Effector memory CD8-positive, alpha-beta T cell (primary cell): ENCODE data around the gene UNC5CL.
"Not testable (repeated sequence)": the region's sequence is repeated elsewhere in the genome, so short reads cannot be mapped to it uniquely, and the experiment has no call there.

Experiments used
- ATAC-seq: fragments of 150-1000 bp; cut with Tn5 transposase; replicated peaks from 2 replicates; pipeline ENCODE4 v1.10.0; 2021; ENCODE audit warnings: mild to moderate bottlenecking, moderate library complexity
- DNase-seq, 3 experiments: peaks; one replicate each; pipeline ENCODE4 v3.0.0; 2021
- H3K27ac Mint-ChIP-seq, 2 donors: one replicate each; pipeline ENCODE4 v1.8.0; 2022; ENCODE audit warnings: mild to moderate bottlenecking in 2 of 2, mixed read lengths in 2 of 2, moderate library complexity in 2 of 2
- H3K27me3 Mint-ChIP-seq, 2 donors: one replicate each; pipeline ENCODE4 v1.8.0; 2022; ENCODE audit warnings: mixed read lengths in 2 of 2
- H3K36me3 Mint-ChIP-seq: one replicate; pipeline ENCODE4 v1.8.0; 2022; ENCODE audit warnings: mild to moderate bottlenecking, moderate library complexity, mixed read lengths; ENCODE audit not compliant: insufficient read depth
- H3K4me1 Mint-ChIP-seq, 2 donors: one replicate each; pipeline ENCODE4 v1.8.0; 2022; ENCODE audit warnings: low read depth in 2 of 2, mixed read lengths in 2 of 2
- H3K4me3 Mint-ChIP-seq, 2 donors: one replicate each; pipeline ENCODE4 v1.8.0; 2022; ENCODE audit warnings: mild to moderate bottlenecking in 2 of 2, mixed read lengths in 2 of 2, moderate library complexity in 2 of 2
- H3K9me3 Mint-ChIP-seq, 2 donors: one replicate each; pipeline ENCODE4 v1.8.0; 2022; ENCODE audit warnings: mixed read lengths in 2 of 2

UNC5CL gene

DNA sequence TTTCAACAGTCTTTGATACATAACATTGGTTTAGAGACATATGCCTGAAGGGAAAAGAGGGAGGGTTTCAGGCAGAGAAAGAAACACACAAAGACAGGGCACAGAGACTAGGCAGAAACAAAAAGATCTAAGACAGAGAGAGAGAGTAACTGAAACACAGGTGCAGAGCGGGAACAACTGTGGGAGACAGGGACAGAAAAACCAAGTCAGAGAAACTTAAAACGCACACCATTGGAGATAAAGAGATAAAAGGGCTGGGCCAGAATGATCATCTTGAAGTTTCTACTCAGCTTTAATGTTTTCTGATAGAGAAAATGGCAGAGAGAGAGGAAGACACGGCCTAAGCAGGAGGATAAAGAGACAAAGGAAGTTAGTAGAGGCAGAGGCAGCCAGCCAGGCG lies 11.8 kb downstream of the UNC5CL start:
- Mint-ChIP-seq H3K4me1 (peaks cover 12 to 22% of the 10 kb centered on the region in 2 donors), H3K27me3 (no peaks in the 10 kb centered on the region), H3K4me3 (peak overlapping the region; percentile 66 to 73), H3K36me3 (no peaks in the 10 kb centered on the region), H3K27ac (peak overlapping the region; percentile 55 to 91), H3K9me3 (no peaks in the 10 kb centered on the region)
- no peak for DNase-seq
- no peak for ATAC-seq

- no peak for ATAC-seq
- H3K9me3 Mint-ChIP-seq: no peaks in the 10 kb centered on the region
- H3K36me3 Mint-ChIP-seq: no peaks in the 10 kb centered on the region
- peaks cover 12 to 20% of the 10 kb centered on the region in 2 donors for H3K4me1 Mint-ChIP-seq
- DNase-seq: no peak
- H3K27ac Mint-ChIP-seq: no peak overlapping the region
- H3K27me3 Mint-ChIP-seq: no peaks in the 10 kb centered on the region
- H3K4me3 Mint-ChIP-seq: no peak overlapping the region
Measured at GRCh38 chr6:41025966-41026530, 13.0 kb downstream of the UNC5CL start.

- Mint-ChIP-seq H3K27me3 (peaks cover 7 to 11% of the 10 kb centered on the region in 2 donors), H3K9me3 (peaks cover 0 to 4% of the 10 kb centered on the region in 2 donors), H3K4me1 (peaks cover 6 to 11% of the 10 kb centered on the region in 2 donors), H3K4me3 (no peak overlapping the region), H3K36me3 (no peaks in the 10 kb centered on the region), H3K27ac (peak overlapping the region in 1 of 2 donors; percentile 12)
- ATAC-seq (no peak), DNase-seq (no peak)
Measured at GRCh38 chr6:41023114-41023513, 15.9 kb downstream of the UNC5CL start.

GRCh38 chr6:41022294-41022693 lies 16.7 kb downstream of the UNC5CL start:
- H3K4me3 Mint-ChIP-seq: no peak overlapping the region
- no peak overlapping the region for H3K27ac Mint-ChIP-seq
- peaks cover 0 to 6% of the 10 kb centered on the region in 2 donors for H3K9me3 Mint-ChIP-seq
- DNase-seq (no peak), ATAC-seq (no peak)
- H3K27me3 Mint-ChIP-seq: peaks cover 9 to 17% of the 10 kb centered on the region in 2 donors
- H3K4me1 Mint-ChIP-seq: peaks cover 2 to 4% of the 10 kb centered on the region in 2 donors
- no peaks in the 10 kb centered on the region for H3K36me3 Mint-ChIP-seq

GRCh38 chr6:41021832-41022231 lies 17.2 kb downstream of the UNC5CL start:
- H3K27me3 Mint-ChIP-seq: peaks cover 9 to 17% of the 10 kb centered on the region in 2 donors
- H3K4me1 Mint-ChIP-seq: no peaks in the 10 kb centered on the region
- DNase-seq (no peak), ATAC-seq (no peak)
- no peak overlapping the region for H3K4me3 Mint-ChIP-seq
- no peaks in the 10 kb centered on the region for H3K36me3 Mint-ChIP-seq
- peaks cover 0 to 6% of the 10 kb centered on the region in 2 donors for H3K9me3 Mint-ChIP-seq
- H3K27ac Mint-ChIP-seq: no peak overlapping the region

DNA sequence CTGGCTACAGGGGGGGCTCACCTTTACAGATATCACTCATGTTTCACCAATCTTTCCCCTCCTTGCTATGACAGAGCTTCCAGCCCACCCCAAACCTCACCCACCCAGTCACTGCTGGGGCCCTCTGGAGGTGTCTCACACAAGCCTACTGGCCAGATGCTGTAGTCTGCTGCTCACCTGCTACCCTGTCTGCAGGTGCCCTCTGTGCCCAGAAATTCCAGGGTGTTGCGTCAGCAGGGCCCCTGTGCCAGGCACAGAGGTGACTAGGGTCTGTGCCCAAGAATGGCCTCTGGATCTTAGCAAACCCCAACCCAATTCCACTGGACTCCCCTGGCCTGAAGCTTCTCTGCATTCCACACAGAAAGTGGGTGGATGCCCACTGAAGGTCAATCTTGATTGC lies 21.4 kb downstream of the UNC5CL start:
- no peaks in the 10 kb centered on the region for H3K4me1 Mint-ChIP-seq
- DNase-seq: no peak
- peaks cover 0 to 6% of the 10 kb centered on the region in 2 donors for H3K9me3 Mint-ChIP-seq
- H3K27ac Mint-ChIP-seq: no peak overlapping the region
- ATAC-seq: no peak
- peaks cover 9 to 23% of the 10 kb centered on the region in 2 donors for H3K27me3 Mint-ChIP-seq
- no peak overlapping the region for H3K4me3 Mint-ChIP-seq
- H3K36me3 Mint-ChIP-seq: no peaks in the 10 kb centered on the region

DNA sequence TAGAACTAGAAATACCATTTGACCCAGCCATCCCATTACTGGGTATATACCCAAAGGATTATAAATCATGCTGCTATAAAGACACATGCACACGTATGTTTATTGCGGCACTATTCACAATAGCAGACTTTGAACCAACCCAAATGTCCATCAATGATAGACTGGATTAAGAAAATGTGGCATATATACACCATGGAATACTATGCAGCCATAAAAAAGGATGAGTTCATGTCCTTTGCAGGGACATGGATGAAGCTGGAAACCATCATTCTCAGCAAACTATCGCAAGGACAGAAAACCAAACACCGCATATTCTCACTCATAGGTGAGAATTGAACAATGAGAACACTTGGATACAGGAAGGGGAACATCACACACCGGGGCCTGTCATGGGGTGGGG lies 23.2 kb downstream of the UNC5CL start:
- not testable (repeated sequence) for DNase-seq, H3K4me3 Mint-ChIP-seq, H3K9me3 Mint-ChIP-seq, H3K36me3 Mint-ChIP-seq, ATAC-seq, H3K4me1 Mint-ChIP-seq, H3K27ac Mint-ChIP-seq
- H3K27me3 Mint-ChIP-seq: peaks cover 12 to 33% of the 10 kb centered on the region in 2 donors

DNA sequence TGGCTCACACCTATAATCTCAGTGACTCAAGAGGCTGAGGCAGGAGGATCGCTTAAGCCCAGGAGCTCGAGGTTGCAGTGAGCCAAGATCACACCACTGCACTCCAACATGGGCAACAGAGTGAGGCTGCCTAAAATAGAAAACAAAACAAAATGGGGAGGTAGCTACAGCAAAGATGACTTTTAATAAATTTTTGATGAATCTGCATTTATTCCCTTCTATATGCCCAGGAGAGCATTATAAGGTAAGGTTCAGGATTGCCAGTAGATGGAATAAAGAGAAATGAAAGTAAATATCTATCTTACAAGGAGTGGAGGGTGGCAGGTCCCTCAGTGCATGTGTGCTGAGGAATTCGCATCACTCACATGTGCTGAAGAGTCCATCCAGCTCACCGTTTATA lies 24.2 kb downstream of the UNC5CL start:
- Mint-ChIP-seq H3K27ac (no peak overlapping the region), H3K27me3 (peaks cover 15 to 38% of the 10 kb centered on the region in 2 donors), H3K4me1 (no peaks in the 10 kb centered on the region), H3K4me3 (no peak overlapping the region), H3K36me3 (no peaks in the 10 kb centered on the region), H3K9me3 (peaks cover 0 to 6% of the 10 kb centered on the region in 2 donors)
- ATAC-seq: no peak
- no peak for DNase-seq

GRCh38 chr6:41013466-41014153 lies 25.4 kb downstream of the UNC5CL start:
- DNase-seq: no peak
- ATAC-seq: no peak
- Mint-ChIP-seq H3K27me3 (peaks cover 13 to 32% of the 10 kb centered on the region in 2 donors), H3K4me3 (no peak overlapping the region), H3K4me1 (no peaks in the 10 kb centered on the region), H3K9me3 (peaks cover 0 to 6% of the 10 kb centered on the region in 2 donors), H3K27ac (no peak overlapping the region), H3K36me3 (no peaks in the 10 kb centered on the region)

- no peaks in the 10 kb centered on the region for H3K4me1 Mint-ChIP-seq
- H3K9me3 Mint-ChIP-seq: no peaks in the 10 kb centered on the region
- peaks cover 6 to 21% of the 10 kb centered on the region in 2 donors for H3K27me3 Mint-ChIP-seq
- no peak for ATAC-seq
- no peak overlapping the region for H3K27ac Mint-ChIP-seq
- no peak overlapping the region for H3K4me3 Mint-ChIP-seq
- DNase-seq: no peak
- peaks cover 3% of the 10 kb centered on the region for H3K36me3 Mint-ChIP-seq
Measured at GRCh38 chr6:41011673-41012072, 27.3 kb downstream of the UNC5CL start.

- H3K36me3 Mint-ChIP-seq: peaks cover 3% of the 10 kb centered on the region
- peaks cover 15 to 26% of the 10 kb centered on the region in 2 donors for H3K27me3 Mint-ChIP-seq
- no peak for DNase-seq
- H3K4me3 Mint-ChIP-seq: no peak overlapping the region
- no peaks in the 10 kb centered on the region for H3K9me3 Mint-ChIP-seq
- no peaks in the 10 kb centered on the region for H3K4me1 Mint-ChIP-seq
- H3K27ac Mint-ChIP-seq: no peak overlapping the region
- ATAC-seq: no peak
Measured at GRCh38 chr6:41009669-41010068, 29.4 kb downstream of the UNC5CL start.

GRCh38 chr6:41008011-41008410 lies 31.0 kb downstream of the UNC5CL start:
- Mint-ChIP-seq H3K27me3 (peaks cover 27 to 41% of the 10 kb centered on the region in 2 donors), H3K36me3 (peaks cover 3% of the 10 kb centered on the region), H3K4me1 (no peaks in the 10 kb centered on the region), H3K4me3 (no peak overlapping the region), H3K27ac (no peak overlapping the region), H3K9me3 (no peaks in the 10 kb centered on the region)
- ATAC-seq (no peak), DNase-seq (no peak)

GRCh38 chr6:41006980-41007379 lies 32.0 kb downstream of the UNC5CL start:
- not testable (repeated sequence) for H3K27ac Mint-ChIP-seq, H3K36me3 Mint-ChIP-seq, ATAC-seq, H3K4me1 Mint-ChIP-seq, DNase-seq, H3K9me3 Mint-ChIP-seq, H3K4me3 Mint-ChIP-seq
- H3K27me3 Mint-ChIP-seq: peaks cover 30 to 44% of the 10 kb centered on the region in 2 donors

DNA sequence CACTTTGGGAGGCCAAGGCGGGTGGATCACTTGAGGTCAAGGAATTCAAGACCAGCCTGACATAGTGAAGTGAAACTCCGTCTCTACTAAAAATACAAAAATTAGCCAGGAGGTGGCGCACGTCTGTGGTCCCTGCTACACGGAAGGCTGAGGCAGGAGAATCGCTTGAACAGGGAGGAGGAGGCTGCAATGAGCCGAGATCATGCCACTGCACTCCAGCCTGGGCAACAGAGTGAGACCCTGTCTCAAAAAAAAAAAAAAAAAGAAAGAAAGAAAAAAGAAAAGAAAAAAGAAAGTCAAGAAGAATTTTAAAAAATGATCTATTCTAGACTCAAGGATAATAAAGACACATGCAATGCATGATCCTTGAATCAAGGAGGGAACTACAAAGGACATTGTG lies 32.8 kb downstream of the UNC5CL start:
- H3K9me3 Mint-ChIP-seq, H3K36me3 Mint-ChIP-seq, H3K27ac Mint-ChIP-seq, H3K4me3 Mint-ChIP-seq, H3K4me1 Mint-ChIP-seq: not testable (repeated sequence)
- peak; percentile 61 for ATAC-seq
- peak; percentile 51 to 63 (median 58) for DNase-seq
- H3K27me3 Mint-ChIP-seq: peaks cover 30 to 46% of the 10 kb centered on the region in 2 donors
